ENCODE results near the gene SARM1.

SARM1 gene

DNA sequence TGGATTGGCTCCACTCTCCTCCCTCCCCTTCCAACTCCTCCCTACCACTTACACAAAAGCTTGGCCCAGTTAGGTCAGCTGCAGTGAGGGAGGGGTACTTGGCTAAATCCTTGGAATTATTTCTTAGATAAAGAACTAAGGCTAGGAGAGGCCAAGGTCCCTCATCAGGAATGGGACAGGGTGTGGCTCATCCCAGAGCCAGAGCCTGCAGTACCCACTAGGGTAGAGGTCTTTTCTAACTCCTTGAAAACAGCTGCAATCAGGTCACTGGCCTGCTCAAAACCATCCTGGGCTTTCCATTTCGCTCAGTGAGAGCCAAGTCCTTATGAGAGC lies 36.4 kb downstream of the SARM1 start:
- no peak for DNase-seq (ENCODE audit: low read depth)
- in situ Hi-C loops (cut with HindIII; ENCODE audit: low sequenced_read_pairs), result no loop called here
- TF ChIP-seq, protein P1, sequence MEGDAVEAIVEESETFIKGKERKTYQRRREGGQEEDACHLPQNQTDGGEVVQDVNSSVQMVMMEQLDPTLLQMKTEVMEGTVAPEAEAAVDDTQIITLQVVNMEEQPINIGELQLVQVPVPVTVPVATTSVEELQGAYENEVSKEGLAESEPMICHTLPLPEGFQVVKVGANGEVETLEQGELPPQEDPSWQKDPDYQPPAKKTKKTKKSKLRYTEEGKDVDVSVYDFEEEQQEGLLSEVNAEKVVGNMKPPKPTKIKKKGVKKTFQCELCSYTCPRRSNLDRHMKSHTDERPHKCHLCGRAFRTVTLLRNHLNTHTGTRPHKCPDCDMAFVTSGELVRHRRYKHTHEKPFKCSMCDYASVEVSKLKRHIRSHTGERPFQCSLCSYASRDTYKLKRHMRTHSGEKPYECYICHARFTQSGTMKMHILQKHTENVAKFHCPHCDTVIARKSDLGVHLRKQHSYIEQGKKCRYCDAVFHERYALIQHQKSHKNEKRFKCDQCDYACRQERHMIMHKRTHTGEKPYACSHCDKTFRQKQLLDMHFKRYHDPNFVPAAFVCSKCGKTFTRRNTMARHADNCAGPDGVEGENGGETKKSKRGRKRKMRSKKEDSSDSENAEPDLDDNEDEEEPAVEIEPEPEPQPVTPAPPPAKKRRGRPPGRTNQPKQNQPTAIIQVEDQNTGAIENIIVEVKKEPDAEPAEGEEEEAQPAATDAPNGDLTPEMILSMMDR (IDR thresholded peaks at IDR 0.05; ENCODE audit: low read depth, low read length, missing control alignments), result no peak
- H3K4me3 ChIP-seq (ENCODE audit: low read depth, low read length), result no peak overlapping the region

DNA sequence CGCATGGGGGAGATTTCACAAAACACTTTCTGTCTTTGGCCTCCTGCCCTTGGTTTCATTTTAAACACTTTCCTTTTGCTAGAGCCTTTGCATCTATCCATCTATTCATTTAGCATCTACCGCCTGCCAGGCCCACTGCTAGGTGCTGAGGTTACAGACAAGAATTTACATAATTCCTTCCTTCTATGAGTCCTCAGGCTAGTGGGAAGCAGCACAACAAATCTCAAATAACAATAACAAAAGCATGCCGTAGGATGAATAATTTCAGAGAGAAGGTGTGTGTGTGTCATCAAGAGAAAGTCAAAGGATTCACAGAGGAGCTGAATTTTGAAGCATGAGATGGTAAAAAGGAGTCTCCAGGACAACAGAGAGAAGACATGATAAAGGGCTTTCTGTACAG lies 40.6 kb downstream of the SARM1 start:
- TF ChIP-seq, protein P1 (IDR thresholded peaks at IDR 0.05; ENCODE audit: low read depth, low read length, missing control alignments), result no peak
- H3K4me3 ChIP-seq (ENCODE audit: low read depth, low read length), result no peak overlapping the region
- DNase-seq (ENCODE audit: low read depth), result no peak
- in situ Hi-C loops (cut with HindIII; ENCODE audit: low sequenced_read_pairs), result no loop called here

DNA sequence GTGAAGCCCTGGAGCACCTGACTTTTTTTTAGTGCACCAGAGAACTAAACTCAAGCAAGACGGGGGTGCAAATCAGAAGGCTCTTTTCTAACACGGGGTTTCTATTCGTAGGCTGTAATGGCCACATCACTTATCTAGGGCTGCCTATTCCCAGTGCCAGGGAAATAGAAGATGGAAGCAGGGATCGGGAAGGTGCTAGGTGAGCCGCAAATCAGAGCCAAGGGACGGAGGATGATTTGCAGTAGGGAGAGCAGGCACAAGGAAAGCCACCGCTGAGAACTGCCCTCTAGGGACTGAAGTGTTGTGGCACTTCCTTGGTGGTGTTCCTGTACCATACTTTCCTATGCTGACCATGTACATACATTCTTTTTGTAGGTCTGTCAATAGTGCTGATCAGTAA lies 42.3 kb downstream of the SARM1 start:
- in situ Hi-C loops (cut with HindIII; ENCODE audit: low sequenced_read_pairs), result no loop called here
- TF ChIP-seq, protein P1 (IDR thresholded peaks at IDR 0.05; ENCODE audit: low read depth, low read length, missing control alignments), result no peak
- DNase-seq (ENCODE audit: low read depth), result no peak
- no peak overlapping the region for H3K4me3 ChIP-seq (ENCODE audit: low read depth, low read length)

DNA sequence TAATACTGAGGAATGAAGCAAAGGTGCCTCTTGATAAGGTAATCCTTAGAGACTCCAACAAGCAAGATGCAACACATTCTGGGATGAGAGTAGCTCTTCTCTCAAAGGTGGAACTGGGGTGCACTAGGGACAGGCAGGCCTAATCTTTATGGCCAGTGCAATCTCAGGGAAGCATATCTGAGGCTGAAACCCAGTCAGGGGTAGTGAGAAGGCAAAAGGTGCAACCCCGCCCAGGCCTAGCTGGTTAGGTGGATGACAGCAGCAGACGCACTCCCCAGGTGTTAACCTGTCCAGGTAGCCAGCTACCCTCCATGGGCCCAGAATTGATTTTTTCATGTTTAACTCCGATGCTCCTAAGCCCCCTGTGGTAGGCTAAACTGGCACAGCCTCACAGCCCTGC lies 44.4 kb downstream of the SARM1 start:
- in situ Hi-C loops (cut with HindIII; ENCODE audit: low sequenced_read_pairs), result no loop called here
- H3K4me3 ChIP-seq (ENCODE audit: low read depth, low read length), result no peak overlapping the region
- TF ChIP-seq, protein P1 (IDR thresholded peaks at IDR 0.05; ENCODE audit: low read depth, low read length, missing control alignments), result no peak
- DNase-seq (ENCODE audit: low read depth), result no peak

DNA sequence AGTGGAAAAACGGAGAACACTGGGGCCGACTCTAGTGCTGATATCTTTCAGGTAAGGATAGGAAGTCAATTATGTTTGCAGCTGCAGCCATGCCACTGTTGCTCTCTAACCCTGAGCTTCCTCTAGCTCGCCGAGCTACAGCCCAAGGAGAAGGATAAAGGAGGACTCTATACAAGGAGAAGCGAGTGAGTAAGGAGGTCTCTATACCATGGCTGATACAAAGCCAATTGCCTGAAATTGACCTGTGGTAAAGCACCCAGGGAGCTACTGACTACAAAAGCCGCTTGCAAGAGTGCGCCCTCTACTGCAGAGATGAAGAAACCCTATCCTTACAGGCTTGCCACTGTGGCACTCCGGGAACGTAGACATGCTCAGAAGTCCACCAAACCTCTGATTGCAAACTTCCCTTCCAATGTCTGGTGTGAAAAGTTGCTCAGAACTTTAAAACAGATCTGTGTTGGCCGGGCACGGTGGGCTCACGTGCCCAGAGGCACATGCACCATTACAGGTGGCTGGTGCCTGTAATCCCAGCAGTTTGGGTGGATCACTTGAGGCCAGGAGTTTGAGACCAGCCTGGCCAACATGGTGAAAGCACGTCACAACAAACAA lies 45.3 kb downstream of the SARM1 start:
- no peak overlapping the region for H3K4me3 ChIP-seq (ENCODE audit: low read depth, low read length)
- in situ Hi-C loops (cut with HindIII; ENCODE audit: low sequenced_read_pairs), result no loop called here
- DNase-seq (ENCODE audit: low read depth), result peak; percentile 8
- TF ChIP-seq, protein P1 (IDR thresholded peaks at IDR 0.05; ENCODE audit: low read depth, low read length, missing control alignments), result peak; percentile 75

DNA sequence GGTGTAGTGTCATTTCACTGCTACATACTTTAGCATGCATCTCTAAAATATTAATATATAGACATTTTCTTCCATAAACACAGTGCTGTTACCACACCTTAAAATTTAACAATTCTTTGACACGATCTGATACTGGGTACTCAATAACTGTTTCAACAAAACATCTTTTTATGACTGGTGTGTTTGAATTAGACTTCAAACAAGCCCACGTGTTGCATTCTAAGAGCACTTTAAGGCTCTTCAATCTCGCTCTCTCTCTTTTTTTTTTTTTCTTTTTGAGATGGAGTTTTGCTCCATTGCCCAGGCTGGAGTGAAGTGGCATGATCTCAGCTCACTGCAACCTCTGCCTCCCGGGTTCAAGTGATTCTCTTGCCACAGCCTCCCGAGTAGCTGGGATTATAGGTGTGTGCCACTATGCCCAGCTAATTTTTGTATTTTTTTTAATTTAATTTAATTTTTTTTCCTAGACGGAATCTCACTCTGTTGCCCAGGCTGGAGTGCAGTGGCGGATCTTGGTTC lies 50.4 kb downstream of the SARM1 start:
- no peak overlapping the region for H3K4me3 ChIP-seq (ENCODE audit: low read depth, low read length)
- TF ChIP-seq, protein P1 (IDR thresholded peaks at IDR 0.05; ENCODE audit: low read depth, low read length, missing control alignments), result no peak
- in situ Hi-C loops (cut with HindIII; ENCODE audit: low sequenced_read_pairs), result no loop called here
- DNase-seq (ENCODE audit: low read depth), result no peak

All from astrocyte of the cerebellum (primary cell).